Liver (tissue), 9 donors: Measurements from ENCODE around the gene SSC4D. TPM values are rescaled to one million over a fixed set of nuclear protein-coding genes. Genes with fewer than 3 reads are reported as not detected.
"Not testable (repeated sequence)": the region's sequence is repeated elsewhere in the genome, so short reads cannot be mapped to it uniquely, and the experiment has no call there.

Source experiments
- DNase-seq: peaks from one replicate; pipeline ENCODE4 v3.0.0-alpha.2; 2017; ENCODE audit warnings: low spot score
- H3K27ac ChIP-seq, 2 donors: one replicate each; pipeline ENCODE4 v1.7.0; 2013; ENCODE audit warnings: inconsistent platforms in 2 of 2, low read length in 2 of 2, control low read depth in 1 of 2, low read depth in 1 of 2, mild to moderate bottlenecking in 1 of 2
- H3K27me3 ChIP-seq, 4 donors: one replicate each; pipeline versions ENCODE4 v1.6.1 to v1.7.0; 2013; ENCODE audit warnings: low read length in 3 of 4, inconsistent platforms in 1 of 4, mild to moderate bottlenecking in 1 of 4, moderate library complexity in 1 of 4; ENCODE audit not compliant: control insufficient read depth in 4 of 4, insufficient read depth in 4 of 4
- H3K36me3 ChIP-seq, 4 donors: one replicate each; pipeline versions ENCODE4 v1.6.1 to v1.7.0; 2013; ENCODE audit warnings: low read length in 3 of 4, mild to moderate bottlenecking in 3 of 4, low read depth in 1 of 4, moderate library complexity in 1 of 4; ENCODE audit not compliant: control insufficient read depth in 4 of 4, insufficient read depth in 3 of 4
- H3K4me1 ChIP-seq, 4 donors: one replicate each; pipeline versions ENCODE4 v1.6.1 to v1.7.0; 2013; ENCODE audit warnings: low read length in 3 of 4, mild to moderate bottlenecking in 3 of 4, moderate library complexity in 1 of 4; ENCODE audit not compliant: control insufficient read depth in 4 of 4, insufficient read depth in 4 of 4
- H3K4me3 ChIP-seq, 3 donors: one replicate each; pipeline versions ENCODE4 v1.6.1 to v1.7.0; 2013; ENCODE audit warnings: low read length in 3 of 3, control low read depth in 1 of 3, low read depth in 1 of 3, mild to moderate bottlenecking in 1 of 3
- H3K9ac ChIP-seq, 2 donors: one replicate each; pipeline ENCODE4 v1.7.0; 2013; ENCODE audit warnings: low read length in 2 of 2, mild to moderate bottlenecking in 2 of 2, moderate library complexity in 2 of 2, control low read depth in 1 of 2, low read depth in 1 of 2
- H3K9me3 ChIP-seq, 4 donors: one replicate each; pipeline versions ENCODE4 v1.6.1 to v1.7.0; 2013; ENCODE audit warnings: low read length in 3 of 4; ENCODE audit not compliant: control insufficient read depth in 4 of 4
- ATF3 ChIP-seq: IDR thresholded peaks from 2 replicates; pipeline ENCODE4 v1.6.1; 2016; ENCODE audit warnings: antibody characterized with exemption
- CTCF ChIP-seq: fragments of 150-350 bp; IDR thresholded peaks from 2 replicates; pipeline ENCODE4 v1.5.1; 2017; ENCODE audit warnings: improper control_type of control experiment, low read depth, low read length; ENCODE audit not compliant: missing input control
- FOXA1 ChIP-seq: IDR thresholded peaks from 2 replicates; pipeline ENCODE4 v1.6.1; 2016; ENCODE audit warnings: antibody characterized with exemption
- GABPA ChIP-seq, 2 donors: IDR thresholded peaks in 1 of 2; conservative IDR thresholded peaks in 1 of 2; 2 replicates each; pipeline ENCODE4 v1.6.1; 2016; ENCODE audit warnings: antibody characterized with exemption in 2 of 2, mild to moderate bottlenecking in 1 of 2, moderate library complexity in 1 of 2
- HNF4A ChIP-seq, 2 donors: conservative IDR thresholded peaks; 2 replicates each; pipeline ENCODE4 v1.6.1; 2016; ENCODE audit warnings: antibody characterized with exemption in 2 of 2, mild to moderate bottlenecking in 2 of 2
- HNF4G ChIP-seq: IDR thresholded peaks from 2 replicates; pipeline ENCODE4 v1.6.1; 2016; ENCODE audit warnings: antibody characterized with exemption
- JUND ChIP-seq, 2 donors: IDR thresholded peaks; 2 replicates each; pipeline ENCODE4 v1.6.1; 2016; ENCODE audit warnings: antibody characterized with exemption in 2 of 2
- RAD21 ChIP-seq, 2 donors: IDR thresholded peaks; 2 replicates each; pipeline ENCODE4 v1.6.1; 2016; ENCODE audit warnings: antibody characterized with exemption in 2 of 2, mild to moderate bottlenecking in 2 of 2
- RXRA ChIP-seq, 2 donors: IDR thresholded peaks; 2 replicates each; pipeline ENCODE4 v1.6.1; 2017 to 2018; ENCODE audit warnings: antibody characterized with exemption in 2 of 2, mild to moderate bottlenecking in 1 of 2
- SP1 ChIP-seq: IDR thresholded peaks from 2 replicates; pipeline ENCODE4 v1.6.1; 2018; ENCODE audit warnings: antibody characterized with exemption, mild to moderate bottlenecking
- TAF1 ChIP-seq: conservative IDR thresholded peaks from 2 replicates; pipeline ENCODE4 v1.6.1; 2016; ENCODE audit warnings: antibody characterized with exemption, mild to moderate bottlenecking
- YY1 ChIP-seq: IDR thresholded peaks from 2 replicates; pipeline ENCODE4 v1.6.1; 2016; ENCODE audit warnings: antibody characterized with exemption, mild to moderate bottlenecking
- ZBTB33 ChIP-seq: IDR thresholded peaks from 2 replicates; pipeline ENCODE4 v1.6.1; 2016; ENCODE audit warnings: antibody characterized with exemption
- WGBS: extraction: QIAGEN DNeasy Blood & Tissue Kit; methylation state at CpG from one replicate; pipeline ENCODE4 v1.1.7; 2013; 5-methylcytosine and 5-hydroxymethylcytosine counted together
- polyA plus RNA-seq, 2 donors: library from polyadenylated mRNA; stranded (reverse) in 1 of 2; unstranded in 1 of 2; fragments of 200-250 nt in 1 of 2; fragments of >200 nt in 1 of 2; fragmentation: Nextera tagmentation in 1 of 2; extraction: Ambion mirVana in 1 of 2; gene quantifications; one replicate each; pipeline versions ENCODE4 v1.2.1 to v1.2.3, GENCODE V29; 2013 to 2015
- total RNA-seq, 2 donors: library from RNA; depleted of rRNA; stranded (reverse); fragments of >200 nt; gene quantifications; one replicate each; pipeline ENCODE4 v1.2.3, GENCODE V29; 2014
- donor health status: healthy.
- donor health status: healthy.
- donor health status: healthy.
- donor health status: healthy.
- donor health status: healthy.

The SSC4D gene
- total and polyA plus RNA-seq, 4 donors: 1.2 to 2.3 (median 1.5) TPM

- TF ChIP-seq ZBTB33: no peak
Measured at GRCh38 chr7:76407718-76408117, 1.8 kb downstream of the SSC4D start (continued).

- TF ChIP-seq RAD21 (IDR thresholded peaks at IDR 0.05) (no peak), HNF4G (no peak)
- no peaks in the 10 kb centered on the region for H3K36me3 ChIP-seq
- no peak overlapping the region for H3K27ac ChIP-seq
- no peaks in the 10 kb centered on the region for H3K9me3 ChIP-seq
- no peak for DNase-seq
- no peaks in the 10 kb centered on the region for H3K27me3 ChIP-seq
- no peak overlapping the region for H3K9ac ChIP-seq
- no peaks in the 10 kb centered on the region for H3K4me1 ChIP-seq
- WGBS: 93% methylated on average over 9 of the region's 9 CpGs
- H3K4me3 ChIP-seq: no peak overlapping the region
Measured at GRCh38 chr7:76405738-76406137, 3.8 kb downstream of the SSC4D start.

GRCh38 chr7:76403780-76404494, 5.6 kb downstream of the SSC4D start:
- H3K9ac ChIP-seq: no peak overlapping the region
- H3K27ac ChIP-seq: no peak overlapping the region
- DNase-seq: no peak
- H3K27me3 ChIP-seq: no peaks in the 10 kb centered on the region
- WGBS: 82% methylated on average over 10 of the region's 10 CpGs
- no peaks in the 10 kb centered on the region for H3K9me3 ChIP-seq
- H3K36me3 ChIP-seq: no peaks in the 10 kb centered on the region
- TF ChIP-seq ATF3 (no peak), HNF4A (conservative IDR thresholded peaks at IDR 0.05) (peak in 1 of 2 donors; percentile 48), SP1 (peak; percentile 35)
- H3K4me1 ChIP-seq: no peaks in the 10 kb centered on the region
- H3K4me3 ChIP-seq: no peak overlapping the region

GRCh38 chr7:76403097-76403496, 6.4 kb downstream of the SSC4D start:
- not testable (repeated sequence) for H3K27ac ChIP-seq, H3K9ac ChIP-seq, H3K36me3 ChIP-seq, H3K4me3 ChIP-seq, H3K4me1 ChIP-seq, DNase-seq, H3K27me3 ChIP-seq, H3K9me3 ChIP-seq
- 82% methylated on average over 8 of the region's 8 CpGs for WGBS

- Histone ChIP-seq H3K27me3 (no peaks in the 10 kb centered on the region), H3K36me3 (no peaks in the 10 kb centered on the region), H3K9me3 (no peaks in the 10 kb centered on the region), H3K27ac (no peak overlapping the region), H3K4me3 (no peak overlapping the region), H3K4me1 (peaks cover 3 to 12% (median 5%) of the 10 kb centered on the region in 4 donors), H3K9ac (no peak overlapping the region)
- TF ChIP-seq CTCF (no peak), GABPA (IDR thresholded peaks at IDR 0.05 in 1 of 2, conservative IDR thresholded peaks at IDR 0.05 in 1 of 2) (no peak), RAD21 (IDR thresholded peaks at IDR 0.05) (no peak), JUND (IDR thresholded peaks at IDR 0.05) (no peak), FOXA1 (no peak), TAF1 (no peak), RXRA (IDR thresholded peaks at IDR 0.05) (no peak), YY1 (no peak), ZBTB33 (no peak)
- no peak for DNase-seq
- WGBS: 96% methylated on average over 23 of the region's 23 CpGs
Measured at GRCh38 chr7:76400248-76400647, 9.2 kb downstream of the SSC4D start.
